Parathyroid adenoma (tissue), 2 donors: Measurements from ENCODE around the gene NAALADL2.

ENCODE experiments used
- H2AFZ ChIP-seq: fragments of 300-600 bp; sonication (generic); one replicate; pipeline ENCODE4 v1.7.0; 2017; ENCODE audit warnings: antibody characterized with exemption, mild to moderate bottlenecking
- H3K27ac ChIP-seq: fragments of 300-600 bp; sonication (generic); one replicate; pipeline ENCODE4 v1.7.0; 2017
- H3K27me3 ChIP-seq: fragments of 300-600 bp; sonication (generic); one replicate; pipeline ENCODE4 v1.7.0; 2017; ENCODE audit warnings: low read length; ENCODE audit not compliant: control insufficient read depth, insufficient read depth
- H3K36me3 ChIP-seq: fragments of 300-600 bp; sonication (generic); one replicate; pipeline ENCODE4 v1.7.0; 2017; ENCODE audit warnings: low read length; ENCODE audit not compliant: control insufficient read depth, insufficient read depth
- H3K4me1 ChIP-seq: fragments of 300-600 bp; sonication (generic); one replicate; pipeline ENCODE4 v1.7.0; 2017; ENCODE audit warnings: control low read depth
- H3K4me2 ChIP-seq: fragments of 300-600 bp; sonication (generic); one replicate; pipeline ENCODE4 v1.7.0; 2017; ENCODE audit warnings: low read length
- H3K4me3 ChIP-seq: fragments of 300-600 bp; sonication (generic); one replicate; pipeline ENCODE4 v1.7.0; 2017; ENCODE audit warnings: low read depth, low read length
- H3K79me2 ChIP-seq: fragments of 300-600 bp; sonication (generic); one replicate; pipeline ENCODE4 v1.7.0; 2017; ENCODE audit warnings: control low read depth
- H3K9ac ChIP-seq: fragments of 300-600 bp; sonication (generic); one replicate; pipeline ENCODE4 v1.7.0; 2017; ENCODE audit warnings: mild to moderate bottlenecking
- H3K9me3 ChIP-seq: fragments of 300-600 bp; sonication (generic); one replicate; pipeline ENCODE4 v1.7.0; 2017; ENCODE audit warnings: low read length; ENCODE audit not compliant: control insufficient read depth
- TF ChIP-seq, protein P1 (sequence below): fragments of 300-600 bp; sonication (generic); IDR thresholded peaks from one replicate; pipeline ENCODE4 v1.7.0; 2017; ENCODE audit warnings: antibody characterized with exemption, mild to moderate bottlenecking
- donor health status: primary hyperparathyroidism.

The NAALADL2 gene

DNA sequence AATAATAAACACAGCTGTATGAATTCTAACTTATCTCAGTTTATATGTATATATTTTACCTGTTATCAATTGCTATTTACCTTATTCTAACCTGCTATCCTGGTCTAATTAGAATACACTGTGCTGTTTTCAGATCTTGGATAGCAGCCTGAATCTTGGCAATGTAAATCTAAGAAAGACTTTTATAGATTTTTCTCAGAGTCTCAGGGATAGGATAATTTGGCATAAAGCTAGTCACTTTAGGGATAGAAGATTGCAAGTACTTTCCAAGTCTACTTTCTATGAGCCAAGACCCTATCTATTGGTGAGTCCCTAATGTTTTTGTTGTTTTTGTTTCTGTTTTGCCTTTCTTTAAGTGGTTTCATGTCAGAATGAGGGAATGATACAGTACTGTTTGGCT is 695.7 kb downstream of the NAALADL2 start:
- Histone ChIP-seq H3K36me3 (no peaks in the 10 kb centered on the region), H3K27me3 (no peaks in the 10 kb centered on the region), H3K9me3 (peaks cover 3% of the 10 kb centered on the region), H2AFZ (no peak overlapping the region), H3K9ac (no peak overlapping the region), H3K4me3 (no peak overlapping the region), H3K4me1 (no peaks in the 10 kb centered on the region), H3K4me2 (no peak overlapping the region), H3K79me2 (no peaks in the 10 kb centered on the region), H3K27ac (no peak overlapping the region)
- TF ChIP-seq, protein P1, sequence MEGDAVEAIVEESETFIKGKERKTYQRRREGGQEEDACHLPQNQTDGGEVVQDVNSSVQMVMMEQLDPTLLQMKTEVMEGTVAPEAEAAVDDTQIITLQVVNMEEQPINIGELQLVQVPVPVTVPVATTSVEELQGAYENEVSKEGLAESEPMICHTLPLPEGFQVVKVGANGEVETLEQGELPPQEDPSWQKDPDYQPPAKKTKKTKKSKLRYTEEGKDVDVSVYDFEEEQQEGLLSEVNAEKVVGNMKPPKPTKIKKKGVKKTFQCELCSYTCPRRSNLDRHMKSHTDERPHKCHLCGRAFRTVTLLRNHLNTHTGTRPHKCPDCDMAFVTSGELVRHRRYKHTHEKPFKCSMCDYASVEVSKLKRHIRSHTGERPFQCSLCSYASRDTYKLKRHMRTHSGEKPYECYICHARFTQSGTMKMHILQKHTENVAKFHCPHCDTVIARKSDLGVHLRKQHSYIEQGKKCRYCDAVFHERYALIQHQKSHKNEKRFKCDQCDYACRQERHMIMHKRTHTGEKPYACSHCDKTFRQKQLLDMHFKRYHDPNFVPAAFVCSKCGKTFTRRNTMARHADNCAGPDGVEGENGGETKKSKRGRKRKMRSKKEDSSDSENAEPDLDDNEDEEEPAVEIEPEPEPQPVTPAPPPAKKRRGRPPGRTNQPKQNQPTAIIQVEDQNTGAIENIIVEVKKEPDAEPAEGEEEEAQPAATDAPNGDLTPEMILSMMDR = no peak

DNA sequence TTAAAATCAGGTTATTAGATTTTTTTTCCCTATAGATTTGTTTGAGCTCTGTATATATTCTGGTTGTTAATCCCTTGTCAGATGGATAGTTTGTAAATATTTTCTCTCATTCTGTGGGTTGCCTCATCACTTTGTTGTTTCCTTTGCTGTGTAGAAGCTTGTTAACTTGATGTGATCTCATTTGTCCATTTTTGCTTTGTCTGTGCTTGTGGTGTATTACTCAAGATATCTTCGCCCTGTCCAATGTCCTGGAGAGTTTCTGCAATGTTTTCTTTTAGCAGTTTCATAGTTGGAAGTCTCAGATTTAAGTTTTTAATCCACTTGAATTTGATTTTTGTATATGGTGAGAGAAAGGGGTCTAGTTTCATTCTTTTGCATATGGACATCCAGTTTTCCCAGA is 699.1 kb downstream of the NAALADL2 start:
- Histone ChIP-seq H3K27ac (no peak overlapping the region), H3K9me3 (peaks cover 3% of the 10 kb centered on the region), H3K9ac (no peak overlapping the region), H3K79me2 (no peaks in the 10 kb centered on the region), H3K4me3 (no peak overlapping the region), H3K36me3 (no peaks in the 10 kb centered on the region), H3K27me3 (no peaks in the 10 kb centered on the region), H3K4me2 (no peak overlapping the region), H3K4me1 (no peaks in the 10 kb centered on the region), H2AFZ (no peak overlapping the region)
- TF ChIP-seq, protein P1 = no peak

DNA sequence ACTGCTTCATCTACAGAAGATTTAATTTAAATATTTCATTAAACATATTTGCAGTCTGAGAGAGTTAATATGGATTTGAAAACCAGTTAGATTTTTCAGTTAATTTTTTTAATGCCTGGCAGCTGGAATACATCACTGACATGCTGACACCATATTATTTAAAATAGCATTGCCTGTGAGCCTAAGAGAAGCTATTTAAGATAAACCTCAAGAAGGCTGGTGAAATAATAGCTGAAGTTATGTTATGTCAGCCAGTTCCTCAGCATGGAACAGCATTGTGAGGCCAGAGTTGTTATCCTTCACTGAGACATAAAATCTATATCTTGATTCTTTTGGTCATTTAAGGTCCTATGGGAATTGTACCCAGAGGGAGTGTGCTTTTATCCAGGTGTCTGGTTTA is 705.2 kb downstream of the NAALADL2 start:
- Histone ChIP-seq H3K9ac (no peak overlapping the region), H3K4me2 (no peak overlapping the region), H3K9me3 (no peaks in the 10 kb centered on the region), H3K36me3 (no peaks in the 10 kb centered on the region), H3K27ac (no peak overlapping the region), H3K4me1 (no peaks in the 10 kb centered on the region), H3K4me3 (no peak overlapping the region), H3K79me2 (no peaks in the 10 kb centered on the region), H2AFZ (no peak overlapping the region), H3K27me3 (no peaks in the 10 kb centered on the region)
- TF ChIP-seq, protein P1 = no peak

DNA sequence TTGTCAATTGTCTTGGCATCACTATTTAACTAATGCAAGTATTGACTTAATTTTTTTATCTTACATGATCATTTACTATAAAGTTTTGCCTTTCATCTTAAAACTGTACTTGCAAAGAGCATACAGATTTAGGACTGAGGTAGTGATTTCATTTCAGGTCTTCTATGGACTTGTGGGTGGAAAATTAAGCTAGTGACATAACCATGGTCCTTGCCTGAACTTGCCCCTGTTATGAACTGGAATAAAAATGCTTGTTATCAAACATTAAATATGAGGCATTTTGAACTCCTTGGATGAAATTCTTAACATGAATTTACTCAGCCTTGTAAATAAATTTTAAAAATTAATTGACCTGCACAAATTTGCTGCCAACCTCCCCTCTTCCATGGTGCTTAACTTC is 712.0 kb downstream of the NAALADL2 start:
- no peak overlapping the region for H3K27ac ChIP-seq
- no peak overlapping the region for H3K4me2 ChIP-seq
- H3K9ac ChIP-seq = no peak overlapping the region
- no peaks in the 10 kb centered on the region for H3K79me2 ChIP-seq
- H3K4me1 ChIP-seq = no peaks in the 10 kb centered on the region
- H3K4me3 ChIP-seq = no peak overlapping the region
- TF ChIP-seq, protein P1 = no peak
- H3K9me3 ChIP-seq = no peaks in the 10 kb centered on the region
- H3K36me3 ChIP-seq = no peaks in the 10 kb centered on the region
- no peaks in the 10 kb centered on the region for H3K27me3 ChIP-seq
- H2AFZ ChIP-seq = no peak overlapping the region

DNA sequence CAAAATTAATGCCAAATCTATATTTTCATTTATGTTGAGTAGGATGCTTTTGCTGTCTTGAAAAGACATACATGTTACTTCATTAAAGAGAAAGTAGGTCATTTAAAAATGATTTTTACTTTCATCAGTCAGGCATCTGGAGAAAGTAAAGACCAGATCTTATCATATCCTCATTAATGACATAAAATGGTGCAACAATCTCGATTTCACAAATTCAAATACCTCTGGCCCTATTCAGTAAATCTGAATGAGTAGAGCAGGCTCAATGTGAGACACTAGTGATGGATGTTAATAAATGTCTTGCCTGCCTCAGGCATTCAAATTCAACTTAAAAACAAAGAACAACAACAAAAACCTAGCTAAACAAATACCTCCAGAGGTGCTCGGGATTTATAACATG is 714.1 kb downstream of the NAALADL2 start:
- Histone ChIP-seq H2AFZ (no peak overlapping the region), H3K9ac (no peak overlapping the region), H3K4me2 (no peak overlapping the region), H3K27me3 (no peaks in the 10 kb centered on the region), H3K36me3 (no peaks in the 10 kb centered on the region), H3K27ac (no peak overlapping the region), H3K79me2 (no peaks in the 10 kb centered on the region), H3K9me3 (no peaks in the 10 kb centered on the region), H3K4me3 (no peak overlapping the region), H3K4me1 (no peaks in the 10 kb centered on the region)
- TF ChIP-seq, protein P1 = no peak
